COLO668 (cell line): ENCODE measurements around the gene IFITM10.

ENCODE experiments used
- DNase-seq: peaks from one replicate; lab custom pipeline; 2025; ENCODE audit not compliant: unreplicated experiment; lab: John Stamatoyannopoulos, UW

IFITM10 gene

GRCh38 chr11:1742371-1742770, 8.0 kb downstream of the IFITM10 start:
- DNase-seq = no peak

- no peak for DNase-seq
Measured at GRCh38 chr11:1741741-1742140, 8.7 kb downstream of the IFITM10 start.

GRCh38 chr11:1740786-1741530, 9.4 kb downstream of the IFITM10 start:
- DNase-seq = no peak

GRCh38 chr11:1739576-1739975, 10.8 kb downstream of the IFITM10 start:
- DNase-seq = no peak

- no peak for DNase-seq
Measured at GRCh38 chr11:1738380-1738779, 12.0 kb downstream of the IFITM10 start.

GRCh38 chr11:1737080-1737757, 13.2 kb downstream of the IFITM10 start:
- no peak for DNase-seq

- DNase-seq = no peak
Measured at GRCh38 chr11:1736447-1736992, 13.9 kb downstream of the IFITM10 start.

- no peak for DNase-seq
Measured at GRCh38 chr11:1735271-1735670, 15.1 kb downstream of the IFITM10 start.

- DNase-seq = no peak
Measured at GRCh38 chr11:1734641-1735081, 15.7 kb downstream of the IFITM10 start.

- no peak for DNase-seq
Measured at GRCh38 chr11:1733716-1734640, 16.4 kb downstream of the IFITM10 start.

- no peak for DNase-seq
Measured at GRCh38 chr11:1733009-1733715, 17.2 kb downstream of the IFITM10 start.

- no peak for DNase-seq
Measured at GRCh38 chr11:1732418-1733008, 17.9 kb downstream of the IFITM10 start.

GRCh38 chr11:1731451-1732059, 18.8 kb downstream of the IFITM10 start:
- DNase-seq = no peak

GRCh38 chr11:1730059-1730629, 20.3 kb downstream of the IFITM10 start:
- no peak for DNase-seq

- DNase-seq = no peak
Measured at GRCh38 chr11:1729692-1730011, 20.7 kb downstream of the IFITM10 start.

GRCh38 chr11:1728931-1729691, 21.3 kb downstream of the IFITM10 start:
- no peak for DNase-seq

GRCh38 chr11:1728301-1728700, 22.1 kb downstream of the IFITM10 start:
- DNase-seq = no peak

- DNase-seq = no peak
Measured at GRCh38 chr11:1727861-1728260, 22.5 kb downstream of the IFITM10 start.
